ENCODE measurements around the gene SEC24D. TPM values are rescaled to one million over a fixed set of nuclear protein-coding genes. Genes with fewer than 3 reads are reported as not detected.

The SEC24D gene
- total and polyA plus RNA-seq, 2 experiments from 2014 or later = 37.6 to 94.8 TPM

- no peak for TF ChIP-seq CREB1 (CRISPR knock-in tag; IDR thresholded peaks at IDR 0.05; ENCODE audit: low read depth)
- no peak for TF ChIP-seq ZNF114 (CRISPR knock-in tag; IDR thresholded peaks at IDR 0.05)
Measured at GRCh38 chr4:118843237-118843636, 7.3 kb upstream of the SEC24D start (continued).

- no peaks in the 10 kb centered on the region for H3K27me3 ChIP-seq (ENCODE audit: insufficient read depth)
- no peak overlapping the region for H3K27ac ChIP-seq (ENCODE audit: low read depth)
- no peak overlapping the region for H3K27ac Mint-ChIP-seq
- H3K27me3 Mint-ChIP-seq (ENCODE audit: insufficient read depth, low read depth, poor library complexity) = no peaks in the 10 kb centered on the region
- H3K4me1 ChIP-seq (ENCODE audit: insufficient read depth) = peaks cover 34% of the 10 kb centered on the region
- DNase-seq (ENCODE audit: low spot score) = no peak
- TF ChIP-seq EZH2phosphoT487 (IDR thresholded peaks at IDR 0.05; ENCODE audit: unreplicated experiment) (no peak), NANOG (IDR thresholded peaks at IDR 0.05; ENCODE audit: borderline replicate concordance) (no peak), EZH2 (IDR thresholded peaks at IDR 0.05; ENCODE audit: low read depth, unreplicated experiment) (no peak), CREB1 (CRISPR knock-in tag; IDR thresholded peaks at IDR 0.05; ENCODE audit: low read depth) (no peak), STAT1 (IDR thresholded peaks at IDR 0.05; ENCODE audit: unreplicated experiment) (no peak), ETS1 (IDR thresholded peaks at IDR 0.05) (no peak), ZNF462 (CRISPR knock-in tag; IDR thresholded peaks at IDR 0.05) (no peak), ZNF331 (CRISPR knock-in tag; IDR thresholded peaks at IDR 0.05; ENCODE audit: low read depth) (no peak), ZNF114 (CRISPR knock-in tag; IDR thresholded peaks at IDR 0.05) (no peak), JUNB (IDR thresholded peaks at IDR 0.05; ENCODE audit: unreplicated experiment) (no peak), CTCF (conservative IDR thresholded peaks at IDR 0.05; ENCODE audit: low read depth in 2 of 2) (no peak), POLR2AphosphoS5 (IDR thresholded peaks at IDR 0.05; ENCODE audit: low read depth) (no peak), REST (IDR thresholded peaks at IDR 0.05; ENCODE audit: unreplicated experiment) (no peak)
- H3K36me3 Mint-ChIP-seq (ENCODE audit: low read depth) = no peaks in the 10 kb centered on the region
- H4K20me1 ChIP-seq (replicated peaks; ENCODE audit: insufficient read depth) = no peaks in the 10 kb centered on the region
- H3K4me3 Mint-ChIP-seq = no peak overlapping the region
- H3K9me3 Mint-ChIP-seq = no peaks in the 10 kb centered on the region
- no peaks in the 10 kb centered on the region for H3K9me2 ChIP-seq (ENCODE audit: insufficient read depth)
- H3F3A ChIP-seq (replicated peaks; ENCODE audit: low read depth) = 0 out of 2 replicates have a peak, but pooled peaks cover 2% of the 10 kb centered on the region
- no peak overlapping the region for H2AFZ ChIP-seq
- no peak overlapping the region for H3K4me3 ChIP-seq
- H3K79me2 ChIP-seq (replicated peaks; ENCODE audit: insufficient read depth) = no peaks in the 10 kb centered on the region
- no peaks in the 10 kb centered on the region for H3K36me3 ChIP-seq (ENCODE audit: insufficient read depth)
- ATAC-seq = no peak
- no peak overlapping the region for H3K4me2 ChIP-seq
- H3K4me1 Mint-ChIP-seq = peaks cover 38% of the 10 kb centered on the region
Measured at GRCh38 chr4:118842055-118842454, 6.1 kb upstream of the SEC24D start.
